GM12878 (cell line): ENCODE data around the gene TXNDC8. TPM values are rescaled to one million over a fixed set of nuclear protein-coding genes. Genes with fewer than 3 reads are reported as not detected.

Experiments
- ATAC-seq: fragments of 200-7000 bp; cut with Tn5 transposase; 3 replicates; pipeline ENCODE4 v1.9.1; 2020; ENCODE audit warnings: mild to moderate bottlenecking, moderate library complexity
- BruUV-seq: library from RNA; stranded (reverse); fragments of 400-500 nt; replicated peaks from 2 replicates; lab custom pipeline; 2021; lab: Mats Ljungman, UMichigan
- CTCF ChIA-PET: fragments of 300-600 bp; sonication (Branson Sonifier 250); formaldehyde crosslinking; extraction: SDS; loops from one replicate; lab custom pipeline; 2021; ENCODE audit warnings: inconsistent platforms; lab: Yijun Ruan, JAX
- POLR2A ChIA-PET: fragments of 350-600 bp; formaldehyde crosslinking; extraction: SDS; loops from one replicate; lab custom pipeline; 2021; ENCODE audit warnings: inconsistent platforms; lab: Charles Lee
- RAD21 ChIA-PET: fragments of 300-600 bp; sonication (Branson Sonifier 250); formaldehyde crosslinking; loops from one replicate; lab custom pipeline; 2023; ENCODE audit warnings: antibody characterized with exemption; ENCODE audit not compliant: unreplicated experiment; lab: Charles Lee
- SMC1A ChIA-PET: fragments of 300-600 bp; sonication (Branson Sonifier 250); formaldehyde crosslinking; loops from one replicate; lab custom pipeline; 2023; ENCODE audit not compliant: unreplicated experiment, uncharacterized antibody; lab: Charles Lee
- DNase-seq: peaks from one replicate; pipeline ENCODE4 v3.0.0-alpha.2; 2011; ENCODE audit warnings: low read depth, low spot score
- FAIRE-seq: peaks from 3 replicates; lab custom pipeline; 2011; peaks lifted over from hg19 to GRCh38; lab: Jason Lieb, UNC
- H2AFZ ChIP-seq: 2 replicates; pipeline ENCODE4 v1.6.0; 2011; ENCODE audit warnings: low read depth, low read length, control low read depth; ENCODE audit not compliant: control insufficient read depth
- H3K27ac ChIP-seq: 2 replicates; pipeline ENCODE4 v1.5.1; 2011; ENCODE audit warnings: control low read depth; ENCODE audit not compliant: control insufficient read depth, insufficient read depth
- H3K27me3 ChIP-seq, 2 experiments: replicated peaks in 1 of 2; 2 replicates each; pipeline versions ENCODE4 v1.6.0 to v1.6.1; 2011; ENCODE audit warnings: low read length in 1 of 2; ENCODE audit not compliant: control insufficient read depth in 2 of 2, insufficient read depth in 2 of 2
- H3K36me3 ChIP-seq, 2 experiments: 2 replicates each; pipeline ENCODE4 v1.5.1; 2011; ENCODE audit warnings: low read length in 1 of 2; ENCODE audit not compliant: control insufficient read depth in 2 of 2, insufficient read depth in 2 of 2
- H3K4me1 ChIP-seq: 2 replicates; pipeline ENCODE4 v1.6.1; 2011; ENCODE audit warnings: mild to moderate bottlenecking, low read length, moderate library complexity, mixed read lengths; ENCODE audit not compliant: control insufficient read depth, insufficient read depth
- H3K4me2 ChIP-seq: 2 replicates; pipeline ENCODE4 v1.6.0; 2011; ENCODE audit warnings: control low read depth; ENCODE audit not compliant: control insufficient read depth, insufficient read depth
- H3K4me3 ChIP-seq: fragments of 200-600 bp; sonication (generic); 2 replicates; pipeline ENCODE4 v1.5.1; 2016
- H3K79me2 ChIP-seq: 2 replicates; pipeline ENCODE4 v1.6.0; 2011; ENCODE audit warnings: low read length; ENCODE audit not compliant: control insufficient read depth, insufficient read depth
- H3K9ac ChIP-seq: 2 replicates; pipeline ENCODE4 v1.8.0; 2011; ENCODE audit warnings: low read length, control low read depth, mixed read lengths; ENCODE audit not compliant: control insufficient read depth, insufficient read depth
- H3K9me3 ChIP-seq: replicated peaks from 3 replicates; pipeline ENCODE4 v1.5.1; 2011; ENCODE audit warnings: mild to moderate bottlenecking, low read length; ENCODE audit not compliant: control insufficient read depth, insufficient read depth
- H4K20me1 ChIP-seq: 2 replicates; pipeline ENCODE4 v1.6.0; 2011; ENCODE audit not compliant: control insufficient read depth, insufficient read depth
- BACH1 ChIP-seq: fragments of 450-650 bp; IDR thresholded peaks from 2 replicates; pipeline ENCODE4 v1.6.1; 2017; ENCODE audit warnings: mild to moderate bottlenecking, borderline replicate concordance
- BCLAF1 ChIP-seq: fragments of 450-650 bp; IDR thresholded peaks from 2 replicates; pipeline ENCODE4 v1.6.1; 2017; ENCODE audit warnings: antibody characterized with exemption, mild to moderate bottlenecking, moderate library complexity
- CBX3 ChIP-seq: fragments of 200-600 bp; sonication (generic); IDR thresholded peaks from 2 replicates; pipeline ENCODE4 v1.6.1; 2016; ENCODE audit warnings: low read depth, borderline replicate concordance
- CREM ChIP-seq: IDR thresholded peaks from 2 replicates; pipeline ENCODE4 v1.6.1; 2014; ENCODE audit warnings: antibody characterized with exemption, low read depth
- E2F4 ChIP-seq: IDR thresholded peaks from 2 replicates; pipeline ENCODE4 v1.6.1; 2012; ENCODE audit warnings: low read depth, low read length, improper control_type of control experiment
- HDGF ChIP-seq: fragments of 450-650 bp; IDR thresholded peaks from 2 replicates; pipeline ENCODE4 v1.6.1; 2016; ENCODE audit warnings: antibody characterized with exemption
- PBX3 ChIP-seq: IDR thresholded peaks from 2 replicates; pipeline ENCODE4 v1.6.1; 2011; ENCODE audit warnings: mild to moderate bottlenecking, low read depth, low read length, moderate library complexity; ENCODE audit not compliant: insufficient replicate concordance
- RFX5 ChIP-seq: IDR thresholded peaks from 2 replicates; pipeline ENCODE4 v1.6.1; 2011; ENCODE audit warnings: low read depth, low read length, improper control_type of control experiment
- SMAD5 ChIP-seq: IDR thresholded peaks from 2 replicates; pipeline ENCODE4 v1.6.1; 2016; ENCODE audit warnings: antibody characterized with exemption, low read depth
- WGBS: methylation state at CpG from one replicate; pipeline ENCODE4 v1.1.6; 2016; ENCODE audit warnings: low lambda C conversion rate; ENCODE audit not compliant: insufficient replicate concordance, insufficient coverage; ENCODE audit errors: missing lambda C conversion rate; 5-methylcytosine and 5-hydroxymethylcytosine counted together
- in situ Hi-C: fragments of 300-500 bp; cut with MboI; formaldehyde crosslinking; loops from 9 replicates; pipeline ENCODE4 v1.14.3; 2018; ENCODE audit warnings: mixed read lengths
- intact Hi-C: fragments of 100-400 bp; cut with micrococcal nuclease; formaldehyde crosslinking; loops from one replicate; pipeline ENCODE4 v1.14.2; 2022; ENCODE audit not compliant: unreplicated experiment
- polyA plus RNA-seq, 11 experiments: library from polyadenylated mRNA; depleted of rRNA in 4 of 11; unstranded in 6 of 11; stranded (reverse) in 5 of 11; fragments of >200 nt; fragmentation: Nextera tagmentation in 4 of 11; fragmentation: Illumina TruSeq in 1 of 11; extraction: Ambion mirVana in 4 of 11; extraction: Trizol in 1 of 11; gene quantifications; 1 replicate in 1 of 11; 2 replicates in 10 of 11; pipeline versions ENCODE4 v1.2.1 to v1.2.3, GENCODE V29; 2011 to 2016; ENCODE audit warnings: inconsistent platforms in 2 of 11, missing spikeins in 2 of 11, low read depth in 1 of 11
- total RNA-seq, 4 experiments: library from RNA; depleted of rRNA in 3 of 4; stranded (reverse); fragments of >200 nt in 3 of 4; fragmentation: Illumina TruSeq in 1 of 4; extraction: Trizol in 1 of 4; gene quantifications; 2 replicates each; pipeline versions ENCODE4 v1.2.1 to v1.2.3, GENCODE V29; 2013 to 2021

TXNDC8 gene
- total and polyA plus RNA-seq, 10 of the 15 experiments (the other 5 are each of a cell fraction or from before 2014, with no cell fraction given): not detected

GRCh38 chr9:110382731-110383130 lies 45.1 kb upstream of the TXNDC8 start:
- no peak overlapping the region for H2AFZ ChIP-seq
- ChIA-PET POLR2A (no interaction called here), RAD21 (no interaction called here)
- no peaks in the 10 kb centered on the region for H3K27me3 ChIP-seq
- no peak for TF ChIP-seq CBX3
- TF ChIP-seq HDGF: no peak
- no peak for TF ChIP-seq SMAD5
- TF ChIP-seq, all 136 proteins: peak for 0
- Histone ChIP-seq H3K4me1 (no peaks in the 10 kb centered on the region), H3K4me3 (no peak overlapping the region), H3K9me3 (no peaks in the 10 kb centered on the region), H3K9ac (no peak overlapping the region), H3K79me2 (no peaks in the 10 kb centered on the region), H4K20me1 (no peaks in the 10 kb centered on the region), H3K36me3 (no peaks in the 10 kb centered on the region), H3K4me2 (no peak overlapping the region), H3K27ac (no peak overlapping the region)
- no peak for ATAC-seq
- 26% methylated on average over 4 of the region's 4 CpGs for WGBS
- SMC1A ChIA-PET: no interaction called here
- BruUV-seq: no TSS peak
- intact Hi-C loops: no loop called here
- CTCF ChIA-PET: no interaction called here
- FAIRE-seq: no peak
- in situ Hi-C loops: no loop called here
- no peak for DNase-seq

GRCh38 chr9:110371411-110372007 lies 33.8 kb upstream of the TXNDC8 start:
- FAIRE-seq: no peak
- no peaks in the 10 kb centered on the region for H3K27me3 ChIP-seq
- H3K9ac ChIP-seq: no peak overlapping the region
- TF ChIP-seq E2F4: no peak
- no peak for TF ChIP-seq BCLAF1
- no peak for TF ChIP-seq CREM
- TF ChIP-seq CBX3: no peak
- no peak for TF ChIP-seq PBX3
- no peak for TF ChIP-seq BACH1
- TF ChIP-seq RFX5: no peak

More at GRCh38 chr9:110371411-110372007, 33.8 kb upstream of the TXNDC8 start:
- Histone ChIP-seq H3K4me1 (no peaks in the 10 kb centered on the region), H4K20me1 (no peaks in the 10 kb centered on the region), H3K36me3 (no peaks in the 10 kb centered on the region), H3K9me3 (no peaks in the 10 kb centered on the region), H2AFZ (no peak overlapping the region), H3K27ac (no peak overlapping the region), H3K79me2 (no peaks in the 10 kb centered on the region), H3K4me2 (no peak overlapping the region), H3K4me3 (no peak overlapping the region)
- WGBS: 51% methylated on average over 6 of the region's 6 CpGs
- no peak for ATAC-seq
- POLR2A ChIA-PET: no interaction called here
- CTCF ChIA-PET: no interaction called here
- intact Hi-C loops: no loop called here
- SMC1A ChIA-PET: interaction anchor here (0.8 to 1.7 kb wide), 2 partner anchors 9 to 104 kb away, joined by 3 to 4 read pairs; no protein-coding TSS in a partner anchor
- RAD21 ChIA-PET: no interaction called here
- in situ Hi-C loops: no loop called here
- DNase-seq: no peak
- no TSS peak for BruUV-seq
